ENCODE measurements around the gene PPP1R10.

- TF ChIP-seq, protein P1, sequence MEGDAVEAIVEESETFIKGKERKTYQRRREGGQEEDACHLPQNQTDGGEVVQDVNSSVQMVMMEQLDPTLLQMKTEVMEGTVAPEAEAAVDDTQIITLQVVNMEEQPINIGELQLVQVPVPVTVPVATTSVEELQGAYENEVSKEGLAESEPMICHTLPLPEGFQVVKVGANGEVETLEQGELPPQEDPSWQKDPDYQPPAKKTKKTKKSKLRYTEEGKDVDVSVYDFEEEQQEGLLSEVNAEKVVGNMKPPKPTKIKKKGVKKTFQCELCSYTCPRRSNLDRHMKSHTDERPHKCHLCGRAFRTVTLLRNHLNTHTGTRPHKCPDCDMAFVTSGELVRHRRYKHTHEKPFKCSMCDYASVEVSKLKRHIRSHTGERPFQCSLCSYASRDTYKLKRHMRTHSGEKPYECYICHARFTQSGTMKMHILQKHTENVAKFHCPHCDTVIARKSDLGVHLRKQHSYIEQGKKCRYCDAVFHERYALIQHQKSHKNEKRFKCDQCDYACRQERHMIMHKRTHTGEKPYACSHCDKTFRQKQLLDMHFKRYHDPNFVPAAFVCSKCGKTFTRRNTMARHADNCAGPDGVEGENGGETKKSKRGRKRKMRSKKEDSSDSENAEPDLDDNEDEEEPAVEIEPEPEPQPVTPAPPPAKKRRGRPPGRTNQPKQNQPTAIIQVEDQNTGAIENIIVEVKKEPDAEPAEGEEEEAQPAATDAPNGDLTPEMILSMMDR (IDR thresholded peaks at IDR 0.05): no peak
- TF ChIP-seq ZFX (IDR thresholded peaks at IDR 0.05; ENCODE audit: borderline replicate concordance): no peak
These were observed 7.0 kb downstream of the PPP1R10 start for GRCh38 chr6:30610065-30610464.

Data from 22Rv1 (cell line).